MM.1S (cell line): ENCODE measurements around the gene C2.

Experiments
- DNase-seq: peaks from one replicate; pipeline ENCODE4 v3.0.0-alpha.2; 2015
- H2AFZ ChIP-seq: fragments of 300-600 bp; sonication (generic); 2 replicates; pipeline ENCODE4 v1.6.0; 2016; ENCODE audit warnings: antibody characterized with exemption, low read length
- H3F3A ChIP-seq: fragments of 300-600 bp; sonication (generic); 2 replicates; pipeline ENCODE4 v1.6.1; 2016; ENCODE audit warnings: mild to moderate bottlenecking, antibody characterized with exemption, low read length, moderate library complexity, mixed read lengths; ENCODE audit not compliant: insufficient read depth
- H3K27ac ChIP-seq: fragments of 300-600 bp; sonication (generic); 2 replicates; pipeline ENCODE4 v1.5.1; 2016; ENCODE audit warnings: mild to moderate bottlenecking, low read length
- H3K27me3 ChIP-seq: fragments of 300-600 bp; sonication (generic); replicated peaks from 2 replicates; pipeline ENCODE4 v1.6.0; 2016; ENCODE audit warnings: low read length; ENCODE audit not compliant: insufficient read depth
- H3K36me3 ChIP-seq: fragments of 300-600 bp; sonication (generic); replicated peaks from 2 replicates; pipeline ENCODE4 v1.6.1; 2016; ENCODE audit warnings: mild to moderate bottlenecking, low read length, mixed read lengths; ENCODE audit not compliant: insufficient read depth
- H3K4me1 ChIP-seq: fragments of 300-600 bp; sonication (generic); 2 replicates; pipeline ENCODE4 v1.6.1; 2016; ENCODE audit warnings: low read length, mixed read lengths
- H3K4me2 ChIP-seq: fragments of 300-600 bp; sonication (generic); 2 replicates; pipeline ENCODE4 v1.6.0; 2016; ENCODE audit warnings: low read depth, low read length
- H3K4me3 ChIP-seq: fragments of 300-600 bp; sonication (generic); 2 replicates; pipeline ENCODE4 v1.5.1; 2016; ENCODE audit warnings: low read length, mixed read lengths
- H3K79me2 ChIP-seq: fragments of 300-600 bp; sonication (generic); 2 replicates; pipeline ENCODE4 v1.6.1; 2016; ENCODE audit warnings: mixed run types, low read length, mixed read lengths
- H3K9ac ChIP-seq: fragments of 300-600 bp; sonication (generic); 2 replicates; pipeline ENCODE4 v1.6.1; 2016; ENCODE audit warnings: low read length, mixed read lengths
- H3K9me2 ChIP-seq: fragments of 300-600 bp; sonication (generic); replicated peaks from 2 replicates; pipeline ENCODE4 v1.6.1; 2016; ENCODE audit warnings: mild to moderate bottlenecking, low read length, mixed read lengths; ENCODE audit not compliant: insufficient read depth
- H3K9me3 ChIP-seq: fragments of 300-600 bp; sonication (generic); replicated peaks from 2 replicates; pipeline ENCODE4 v1.6.1; 2016; ENCODE audit warnings: mild to moderate bottlenecking, low read length, mixed read lengths; ENCODE audit not compliant: insufficient read depth
- H4K20me1 ChIP-seq: fragments of 300-600 bp; sonication (generic); 2 replicates; pipeline ENCODE4 v1.6.1; 2016; ENCODE audit warnings: mild to moderate bottlenecking, low read length, moderate library complexity, mixed read lengths; ENCODE audit not compliant: insufficient read depth
- EZH2 ChIP-seq: fragments of 300-600 bp; sonication (generic); optimal IDR thresholded peaks from 2 replicates; pipeline ENCODE3; 2017; ENCODE audit warnings: low read depth, mild to moderate bottlenecking, antibody characterized with exemption, low read length, mixed read lengths
- EZH2phosphoT487 ChIP-seq: fragments of 300-600 bp; sonication (generic); IDR thresholded peaks from 2 replicates; pipeline ENCODE4 v1.6.1; 2018; ENCODE audit warnings: antibody characterized with exemption, low read length
- TF ChIP-seq, protein P1 (sequence below): fragments of 300-600 bp; sonication (generic); IDR thresholded peaks from 2 replicates; pipeline ENCODE4 v1.5.1; 2016; ENCODE audit warnings: antibody characterized with exemption, low read length, mixed read lengths

The C2 gene

DNA sequence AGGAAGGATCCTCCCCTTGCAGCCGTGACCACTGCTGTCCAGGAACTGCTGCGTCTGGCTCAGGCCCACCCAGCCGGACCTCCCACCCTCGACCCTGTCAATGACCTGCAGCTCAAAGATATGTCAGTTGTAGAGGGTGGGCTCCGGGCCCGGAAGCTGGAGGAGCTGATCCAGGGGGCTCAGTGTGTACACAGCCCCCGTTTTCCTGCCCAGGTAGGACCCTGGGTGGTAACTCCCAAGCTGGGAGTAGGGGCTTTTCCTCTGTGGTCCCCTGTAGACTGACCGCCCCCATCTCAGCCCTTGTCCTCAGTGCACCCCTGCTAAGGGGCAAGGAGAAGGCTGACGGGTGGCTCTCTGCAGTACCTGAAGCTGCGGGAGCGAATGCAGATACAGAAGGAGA, 40.8 kb downstream of the C2 start:
- H3K9me2 ChIP-seq, result no peaks in the 10 kb centered on the region
- no peaks in the 10 kb centered on the region for H4K20me1 ChIP-seq
- H2AFZ ChIP-seq, result no peak overlapping the region
- no peak overlapping the region for H3K4me3 ChIP-seq
- H3K4me2 ChIP-seq, result no peak overlapping the region
- H3K79me2 ChIP-seq, result peaks cover 23% of the 10 kb centered on the region
- no peak for DNase-seq
- no peaks in the 10 kb centered on the region for H3K36me3 ChIP-seq
- peaks cover 11% of the 10 kb centered on the region for H3F3A ChIP-seq
- H3K27me3 ChIP-seq, result no peaks in the 10 kb centered on the region
- no peak overlapping the region for H3K27ac ChIP-seq
- H3K9ac ChIP-seq, result no peak overlapping the region
- H3K9me3 ChIP-seq, result no peaks in the 10 kb centered on the region
- TF ChIP-seq EZH2phosphoT487 (no peak), EZH2 (no peak)
- TF ChIP-seq, protein P1, sequence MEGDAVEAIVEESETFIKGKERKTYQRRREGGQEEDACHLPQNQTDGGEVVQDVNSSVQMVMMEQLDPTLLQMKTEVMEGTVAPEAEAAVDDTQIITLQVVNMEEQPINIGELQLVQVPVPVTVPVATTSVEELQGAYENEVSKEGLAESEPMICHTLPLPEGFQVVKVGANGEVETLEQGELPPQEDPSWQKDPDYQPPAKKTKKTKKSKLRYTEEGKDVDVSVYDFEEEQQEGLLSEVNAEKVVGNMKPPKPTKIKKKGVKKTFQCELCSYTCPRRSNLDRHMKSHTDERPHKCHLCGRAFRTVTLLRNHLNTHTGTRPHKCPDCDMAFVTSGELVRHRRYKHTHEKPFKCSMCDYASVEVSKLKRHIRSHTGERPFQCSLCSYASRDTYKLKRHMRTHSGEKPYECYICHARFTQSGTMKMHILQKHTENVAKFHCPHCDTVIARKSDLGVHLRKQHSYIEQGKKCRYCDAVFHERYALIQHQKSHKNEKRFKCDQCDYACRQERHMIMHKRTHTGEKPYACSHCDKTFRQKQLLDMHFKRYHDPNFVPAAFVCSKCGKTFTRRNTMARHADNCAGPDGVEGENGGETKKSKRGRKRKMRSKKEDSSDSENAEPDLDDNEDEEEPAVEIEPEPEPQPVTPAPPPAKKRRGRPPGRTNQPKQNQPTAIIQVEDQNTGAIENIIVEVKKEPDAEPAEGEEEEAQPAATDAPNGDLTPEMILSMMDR, result no peak
- H3K4me1 ChIP-seq, result peaks cover 6% of the 10 kb centered on the region; the same call in 1 of the 2 replicates

DNA sequence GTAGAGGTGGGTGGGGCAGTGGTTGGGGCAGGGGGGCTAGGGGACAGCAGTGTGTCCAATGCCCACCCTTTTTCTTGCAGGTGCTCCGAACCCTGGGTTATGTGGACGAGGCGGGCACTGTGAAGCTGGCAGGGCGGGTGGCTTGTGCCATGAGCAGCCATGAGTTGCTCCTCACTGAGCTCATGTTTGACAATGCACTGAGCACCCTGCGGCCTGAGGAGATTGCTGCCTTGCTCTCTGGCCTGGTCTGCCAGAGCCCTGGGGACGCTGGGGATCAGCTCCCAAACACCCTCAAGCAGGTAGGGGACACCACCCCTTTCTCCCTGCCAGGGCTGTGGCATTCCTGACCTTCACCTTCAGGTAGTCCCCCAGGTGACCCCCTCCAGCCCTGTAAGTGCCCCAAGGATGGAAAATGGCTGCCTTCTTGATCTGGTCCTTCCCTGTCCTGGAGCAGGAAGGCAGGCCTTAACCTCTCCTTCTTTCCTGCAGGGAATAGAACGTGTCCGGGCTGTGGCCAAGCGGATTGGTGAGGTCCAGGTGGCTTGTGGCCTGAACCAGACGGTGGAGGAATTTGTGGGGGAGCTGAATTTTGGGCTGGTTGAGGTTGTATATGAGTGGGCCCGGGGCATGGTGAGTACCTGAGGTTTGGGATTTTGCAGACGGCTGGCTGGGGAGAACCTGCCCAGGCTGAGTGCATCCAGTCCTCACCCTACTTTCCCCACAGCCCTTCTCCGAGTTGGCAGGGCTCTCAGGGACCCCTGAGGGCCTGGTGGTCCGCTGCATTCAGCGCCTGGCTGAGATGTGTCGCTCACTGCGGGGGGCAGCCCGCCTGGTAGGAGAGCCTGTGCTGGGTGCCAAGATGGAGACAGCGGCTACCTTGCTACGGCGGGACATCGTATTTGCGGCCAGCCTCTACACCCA, 41.5 kb downstream of the C2 start:
- no peak overlapping the region for H3K4me2 ChIP-seq
- H4K20me1 ChIP-seq, result no peaks in the 10 kb centered on the region
- H3K36me3 ChIP-seq, result no peaks in the 10 kb centered on the region
- H3K9me2 ChIP-seq, result no peaks in the 10 kb centered on the region
- H2AFZ ChIP-seq, result no peak overlapping the region
- H3K9ac ChIP-seq, result no peak overlapping the region
- peaks cover 25% of the 10 kb centered on the region for H3K79me2 ChIP-seq
- peaks cover 6% of the 10 kb centered on the region; the same call in 1 of the 2 replicates for H3K4me1 ChIP-seq
- H3F3A ChIP-seq, result peaks cover 11% of the 10 kb centered on the region
- H3K27me3 ChIP-seq, result no peaks in the 10 kb centered on the region
- H3K9me3 ChIP-seq, result no peaks in the 10 kb centered on the region
- TF ChIP-seq EZH2phosphoT487 (no peak), EZH2 (no peak)
- TF ChIP-seq, protein P1, result no peak
- no peak for DNase-seq
- no peak overlapping the region for H3K27ac ChIP-seq
- H3K4me3 ChIP-seq, result no peak overlapping the region

DNA sequence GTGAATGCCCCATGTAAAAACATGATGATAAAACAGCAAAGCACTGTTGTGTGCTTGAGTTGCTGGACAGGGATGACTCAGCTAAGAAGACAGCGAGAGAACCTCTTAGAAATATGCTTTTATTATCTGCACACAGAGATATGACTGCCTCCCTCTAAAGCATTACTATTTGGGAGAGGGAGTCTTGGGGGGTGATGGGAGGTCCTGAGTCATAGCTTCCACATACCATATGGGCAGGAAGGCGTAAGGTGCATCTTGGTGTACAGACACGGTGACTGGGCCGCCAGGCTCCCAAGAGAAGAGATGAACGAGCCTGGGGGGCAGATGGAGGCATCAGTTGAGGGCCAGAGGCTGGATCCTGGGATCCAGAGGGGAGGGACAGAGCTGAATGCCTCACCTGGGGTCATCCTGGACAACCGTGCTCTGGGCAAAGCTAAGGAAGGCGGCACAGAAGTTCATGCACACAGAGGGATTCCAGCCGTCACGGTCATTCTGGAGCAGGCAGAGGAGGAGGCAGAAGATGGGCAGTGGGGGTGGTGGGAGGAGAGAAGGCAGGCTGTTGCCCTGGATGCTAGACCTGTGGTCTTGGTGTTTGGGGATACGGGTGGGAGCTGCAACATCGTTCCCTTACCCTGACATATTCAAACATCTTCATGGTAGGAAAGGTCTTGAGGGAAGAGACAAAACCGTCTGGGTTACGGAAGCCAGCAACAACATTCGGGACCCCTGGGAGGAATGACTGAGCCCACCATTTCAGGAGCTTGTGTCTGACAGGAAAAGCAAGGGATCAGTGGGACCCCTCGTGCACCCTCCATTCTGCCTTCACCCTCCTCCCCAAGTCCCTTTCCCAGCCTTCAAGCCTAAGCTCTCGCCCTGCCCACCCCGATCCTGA, 42.4 kb downstream of the C2 start:
- Histone ChIP-seq H3K4me2 (no peak overlapping the region), H3K79me2 (peaks cover 25% of the 10 kb centered on the region), H4K20me1 (no peaks in the 10 kb centered on the region), H3K9me3 (no peaks in the 10 kb centered on the region), H3K36me3 (no peaks in the 10 kb centered on the region), H3K27me3 (no peaks in the 10 kb centered on the region), H3K9ac (no peak overlapping the region), H3K4me1 (peaks cover 6% of the 10 kb centered on the region; the same call in 1 of the 2 replicates), H3K9me2 (no peaks in the 10 kb centered on the region), H3F3A (peaks cover 11% of the 10 kb centered on the region), H2AFZ (no peak overlapping the region), H3K27ac (no peak overlapping the region), H3K4me3 (no peak overlapping the region)
- DNase-seq, result no peak
- TF ChIP-seq, protein P1, result no peak
- TF ChIP-seq EZH2, result no peak
- no peak for TF ChIP-seq EZH2phosphoT487
